HepG2 (cell line): ENCODE results near the gene MDH1. TPM values are rescaled to one million over a fixed set of nuclear protein-coding genes. Genes with fewer than 3 reads are reported as not detected.

Experiments
- BORCS8-MEF2B ChIP-seq: sonication (generic); formaldehyde crosslinking; IDR thresholded peaks from 2 replicates; pipeline ENCODE4 v1.8.0; 2022; ENCODE audit warnings: mild to moderate bottlenecking, missing genetic modification reagents
- DPF2 ChIP-seq: sonication (generic); formaldehyde crosslinking; IDR thresholded peaks from 2 replicates; pipeline ENCODE4 v1.4.0; 2020; ENCODE audit warnings: mild to moderate bottlenecking, low read depth, missing genetic modification reagents, borderline replicate concordance
- IKZF1 ChIP-seq: fragments of 450-650 bp; IDR thresholded peaks from 2 replicates; pipeline ENCODE4 v1.7.1; 2016
- KDM1A ChIP-seq: IDR thresholded peaks from 2 replicates; pipeline ENCODE4 v1.6.1; 2016; ENCODE audit warnings: missing compliant biosample characterization
- KLF15 ChIP-seq: sonication (generic); formaldehyde crosslinking; IDR thresholded peaks from 2 replicates; pipeline ENCODE4 v1.8.1; 2023; ENCODE audit warnings: borderline replicate concordance, mild to moderate bottlenecking, inconsistent platforms, missing genetic modification reagents, mixed read lengths
- NONO ChIP-seq, 2 experiments: fragments of 450-650 bp in 1 of 2; sonication (generic) in 1 of 2; formaldehyde crosslinking in 1 of 2; IDR thresholded peaks in 1 of 2; conservative IDR thresholded peaks in 1 of 2; 2 replicates each; pipeline versions ENCODE4 v1.6.1 to v1.8.0; 2017 to 2022; ENCODE audit warnings: mild to moderate bottlenecking in 1 of 2, missing genetic modification reagents in 1 of 2, moderate library complexity in 1 of 2
- PHF8 ChIP-seq: sonication (generic); formaldehyde crosslinking; IDR thresholded peaks from 2 replicates; pipeline ENCODE4 v1.5.0; 2020; ENCODE audit warnings: missing genetic modification reagents
- SIX4 ChIP-seq: sonication (generic); formaldehyde crosslinking; IDR thresholded peaks from 2 replicates; pipeline ENCODE4 v1.4.0; 2020; ENCODE audit warnings: missing genetic modification reagents
- TMF1 ChIP-seq: sonication (generic); formaldehyde crosslinking; IDR thresholded peaks from 2 replicates; pipeline ENCODE4 v1.8.1; 2022; ENCODE audit warnings: low read depth, missing genetic modification reagents
- ZBTB39 ChIP-seq: sonication (generic); formaldehyde crosslinking; IDR thresholded peaks from 2 replicates; pipeline ENCODE4 v1.5.0; 2020; ENCODE audit warnings: missing genetic modification reagents
- ZGPAT ChIP-seq: IDR thresholded peaks from 2 replicates; pipeline ENCODE4 v1.6.1; 2016; ENCODE audit warnings: mild to moderate bottlenecking
- ZKSCAN1 ChIP-seq: fragments of 150-350 bp; IDR thresholded peaks from 2 replicates; pipeline ENCODE4 v1.6.1; 2014; ENCODE audit warnings: low read length
- ZMYM2 ChIP-seq: sonication (generic); formaldehyde crosslinking; IDR thresholded peaks from 2 replicates; pipeline ENCODE4 v1.8.0; 2022; ENCODE audit warnings: mild to moderate bottlenecking, missing genetic modification reagents
- ZMYM3 ChIP-seq: sonication (generic); formaldehyde crosslinking; IDR thresholded peaks from 2 replicates; pipeline ENCODE4 v1.5.1; 2020; ENCODE audit warnings: mild to moderate bottlenecking, missing genetic modification reagents
- ZNF563 ChIP-seq: sonication (generic); formaldehyde crosslinking; IDR thresholded peaks from 2 replicates; pipeline ENCODE4 v1.8.0; 2022; ENCODE audit warnings: mild to moderate bottlenecking, moderate library complexity, missing genetic modification reagents
- ZNF644 ChIP-seq: IDR thresholded peaks from 2 replicates; pipeline ENCODE4 v1.6.1; 2016; ENCODE audit warnings: low read depth
- ZNF674 ChIP-seq: sonication (generic); formaldehyde crosslinking; IDR thresholded peaks from 2 replicates; pipeline ENCODE4 v1.5.0; 2020; ENCODE audit warnings: low read depth, mild to moderate bottlenecking, missing genetic modification reagents
- ZSCAN31 ChIP-seq: sonication (generic); formaldehyde crosslinking; IDR thresholded peaks from 2 replicates; pipeline ENCODE4 v1.5.0; 2020; ENCODE audit warnings: low read depth, mild to moderate bottlenecking, missing genetic modification reagents
- ZUFSP ChIP-seq: sonication (generic); formaldehyde crosslinking; IDR thresholded peaks from 2 replicates; pipeline ENCODE4 v1.9.0; 2021; ENCODE audit warnings: missing genetic modification reagents, mild to moderate bottlenecking, borderline replicate concordance
- polyA plus RNA-seq, 8 experiments: library from polyadenylated mRNA; depleted of rRNA in 3 of 8; stranded (reverse) in 7 of 8; unstranded in 1 of 8; fragments of >200 nt; fragmentation: Illumina TruSeq in 4 of 8; extraction: Trizol in 4 of 8; gene quantifications; 2 replicates each; pipeline versions ENCODE4 v1.2.1 to v1.2.3, GENCODE V29; 2011 to 2016; ENCODE audit warnings: low read depth in 4 of 8, missing spikeins in 1 of 8, mixed read lengths in 1 of 8; ENCODE audit not compliant: insufficient read depth in 1 of 8
- total RNA-seq, 5 experiments: library from RNA; depleted of rRNA; stranded (reverse); fragments of >200 nt; fragmentation: Illumina TruSeq; extraction: Trizol; gene quantifications; 2 replicates each; pipeline ENCODE4 v1.2.3, GENCODE V29; 2016; ENCODE audit warnings: low read depth in 1 of 5
- TF ChIP-seq, protein P1 (sequence below): IDR thresholded peaks from 2 replicates; pipeline ENCODE4 v1.6.1; 2016; ENCODE audit warnings: low read depth, borderline replicate concordance
- TF ChIP-seq, protein P2 (sequence below): sonication (generic); formaldehyde crosslinking; IDR thresholded peaks from 2 replicates; pipeline ENCODE4 v1.5.0; 2020; ENCODE audit warnings: missing genetic modification reagents
- TF ChIP-seq, protein P3 (sequence below): sonication (generic); formaldehyde crosslinking; IDR thresholded peaks from 2 replicates; pipeline ENCODE4 v1.4.0; 2020; ENCODE audit warnings: missing genetic modification reagents

Gene MDH1
- total and polyA plus RNA-seq, 2 of the 13 experiments (the other 11 are each of a cell fraction or from before 2014, with no cell fraction given), result 293 to 415 TPM

DNA sequence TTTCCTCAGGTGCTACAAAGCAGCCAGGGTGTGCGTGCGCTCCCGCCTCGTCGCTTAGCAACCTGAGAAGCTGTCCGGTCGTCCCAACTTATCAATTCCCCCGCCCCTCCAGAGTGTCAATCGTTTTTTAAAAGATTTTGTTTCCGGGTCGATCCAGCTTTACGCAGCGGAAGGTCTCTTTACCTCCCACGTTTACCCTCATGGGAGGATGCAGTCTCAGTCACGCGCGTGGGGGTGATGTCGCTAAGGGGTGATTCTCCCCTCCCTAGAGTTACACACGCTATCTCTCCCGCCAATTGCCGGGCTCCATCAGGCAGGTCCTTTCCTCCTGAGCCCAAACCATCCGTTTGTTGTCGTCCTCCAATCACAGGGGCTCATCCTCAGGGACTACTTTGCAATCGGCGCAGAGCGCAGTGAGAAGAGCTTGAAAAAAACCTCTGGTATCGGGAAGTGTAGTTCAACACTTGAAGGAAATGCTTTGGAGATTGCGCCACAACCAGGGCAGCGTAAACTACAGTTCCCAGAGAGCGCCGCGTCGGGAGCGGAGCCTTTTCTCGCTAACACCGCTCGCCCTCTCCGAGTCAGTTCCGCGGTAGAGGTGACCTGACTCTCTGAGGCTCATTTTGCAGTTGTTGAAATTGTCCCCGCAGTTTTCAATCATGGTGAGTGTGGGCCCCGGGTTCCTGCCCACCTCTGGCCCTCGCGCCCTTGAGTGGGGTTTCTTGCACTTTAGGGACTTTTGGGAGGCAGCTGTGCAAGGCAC lies at the start of gene MDH1, which contains the start of gene WDPCP (continued):
- TF ChIP-seq, protein P1, sequence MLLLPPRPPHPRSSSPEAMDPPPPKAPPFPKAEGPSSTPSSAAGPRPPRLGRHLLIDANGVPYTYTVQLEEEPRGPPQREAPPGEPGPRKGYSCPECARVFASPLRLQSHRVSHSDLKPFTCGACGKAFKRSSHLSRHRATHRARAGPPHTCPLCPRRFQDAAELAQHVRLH (CRISPR knock-in tag), result peak; percentile 67; the same call in 1 of the 2 replicates
- TF ChIP-seq, protein P2, sequence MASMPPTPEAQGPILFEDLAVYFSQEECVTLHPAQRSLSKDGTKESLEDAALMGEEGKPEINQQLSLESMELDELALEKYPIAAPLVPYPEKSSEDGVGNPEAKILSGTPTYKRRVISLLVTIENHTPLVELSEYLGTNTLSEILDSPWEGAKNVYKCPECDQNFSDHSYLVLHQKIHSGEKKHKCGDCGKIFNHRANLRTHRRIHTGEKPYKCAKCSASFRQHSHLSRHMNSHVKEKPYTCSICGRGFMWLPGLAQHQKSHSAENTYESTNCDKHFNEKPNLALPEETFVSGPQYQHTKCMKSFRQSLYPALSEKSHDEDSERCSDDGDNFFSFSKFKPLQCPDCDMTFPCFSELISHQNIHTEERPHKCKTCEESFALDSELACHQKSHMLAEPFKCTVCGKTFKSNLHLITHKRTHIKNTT (CRISPR knock-in tag), result peak; percentile 87; the same call in 1 of the 2 replicates
- TF ChIP-seq ZSCAN31, result peak; percentile 25; the same call in 1 of the 2 replicates
- TF ChIP-seq ZMYM2 (CRISPR knock-in tag), result 0 out of 2 replicates have a peak, but pooled peaks have one; percentile 27
- no peak for TF ChIP-seq ZUFSP (CRISPR knock-in tag)
- no peak for TF ChIP-seq DPF2 (CRISPR knock-in tag)
- no peak for TF ChIP-seq ZNF674 (CRISPR knock-in tag)
- peak; percentile 97 for TF ChIP-seq ZGPAT (CRISPR knock-in tag)
- no peak for TF ChIP-seq IKZF1
- TF ChIP-seq ZNF644, result no peak
- peak; percentile 96 for TF ChIP-seq PHF8 (CRISPR knock-in tag)
- TF ChIP-seq BORCS8-MEF2B (CRISPR knock-in tag), result peak; percentile 74
- no peak for TF ChIP-seq ZNF563 (CRISPR knock-in tag)
- peak; percentile 34; the same call in 1 of the 2 replicates for TF ChIP-seq KDM1A (CRISPR knock-in tag)
- no peak for TF ChIP-seq ZKSCAN1
- TF ChIP-seq, protein P3, sequence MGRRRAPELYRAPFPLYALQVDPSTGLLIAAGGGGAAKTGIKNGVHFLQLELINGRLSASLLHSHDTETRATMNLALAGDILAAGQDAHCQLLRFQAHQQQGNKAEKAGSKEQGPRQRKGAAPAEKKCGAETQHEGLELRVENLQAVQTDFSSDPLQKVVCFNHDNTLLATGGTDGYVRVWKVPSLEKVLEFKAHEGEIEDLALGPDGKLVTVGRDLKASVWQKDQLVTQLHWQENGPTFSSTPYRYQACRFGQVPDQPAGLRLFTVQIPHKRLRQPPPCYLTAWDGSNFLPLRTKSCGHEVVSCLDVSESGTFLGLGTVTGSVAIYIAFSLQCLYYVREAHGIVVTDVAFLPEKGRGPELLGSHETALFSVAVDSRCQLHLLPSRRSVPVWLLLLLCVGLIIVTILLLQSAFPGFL (CRISPR knock-in tag), result no peak
- TF ChIP-seq SIX4 (CRISPR knock-in tag), result peak; percentile 72
- no peak for TF ChIP-seq NONO (IDR thresholded peaks at IDR 0.05)
- TF ChIP-seq NONO (CRISPR knock-in tag; conservative IDR thresholded peaks at IDR 0.05), result peak; percentile 94
- TF ChIP-seq ZMYM3 (CRISPR knock-in tag), result no peak; the same call in 1 of the 2 replicates
- TF ChIP-seq TMF1, result peak; percentile 23; the same call in 1 of the 2 replicates
- TF ChIP-seq ZBTB39 (CRISPR knock-in tag), result no peak
- TF ChIP-seq KLF15 (CRISPR knock-in tag), result peak; percentile 39; the same call in 1 of the 2 replicates
